Upper lobe of left lung (tissue), 4 donors: Measurements from ENCODE around the gene ZCCHC7.

ENCODE experiments used
- CTCF ChIP-seq, 6 experiments: fragments of 450-650 bp in 4 of 6; fragments of 200-600 bp in 2 of 6; sonication (generic) in 2 of 6; IDR thresholded peaks; one replicate each; pipeline ENCODE4 v1.5.1; 2016 to 2019; ENCODE audit warnings: antibody characterized with exemption in 6 of 6
- POLR2AphosphoS5 ChIP-seq, 2 donors: sonication (generic); formaldehyde crosslinking; IDR thresholded peaks; one replicate each; pipeline ENCODE4 v1.5.1; 2017; ENCODE audit warnings: antibody characterized with exemption in 2 of 2

DNA sequence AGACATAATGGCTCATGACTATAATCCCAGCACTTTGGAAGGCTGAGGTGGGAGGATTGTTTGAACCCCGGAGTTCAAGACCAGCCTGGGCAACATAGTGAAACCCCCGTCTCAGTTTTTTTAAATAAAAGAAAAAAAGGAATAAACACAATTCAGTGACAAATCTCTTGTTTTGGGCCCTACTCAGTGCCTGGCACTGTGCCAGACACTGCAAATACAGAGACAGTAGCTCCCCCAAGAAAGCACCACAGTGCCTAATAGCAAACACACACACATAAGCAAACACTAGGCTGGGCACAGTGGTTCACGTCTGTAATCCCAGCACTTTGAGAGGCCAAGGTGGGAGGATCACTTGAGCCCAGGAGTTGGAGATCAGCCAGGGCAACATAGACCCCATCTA lies 252.5 kb downstream of the ZCCHC7 start:
- TF ChIP-seq CTCF (IDR thresholded peaks at IDR 0.05) (no peak), POLR2AphosphoS5 (IDR thresholded peaks at IDR 0.05) (no peak)
